Activated CD8-positive, alpha-beta memory T cell treated with anti-CD3 and anti-CD28 coated beads, Interleukin-2, amount 50 U/mL, for 24 hours (primary cell): ENCODE measurements around the gene HEATR1.

ENCODE experiments used
- DNase-seq: peaks from one replicate; pipeline ENCODE4 v3.0.0-alpha.2; 2020; ENCODE audit errors: extremely low read depth

Gene HEATR1

GRCh38 chr1:236543065-236543669, 61.1 kb downstream of the HEATR1 start:
- no peak for DNase-seq

- DNase-seq: no peak
These were observed 62.6 kb downstream of the HEATR1 start for GRCh38 chr1:236541710-236542109.

- no peak for DNase-seq
These were observed 63.4 kb downstream of the HEATR1 start for GRCh38 chr1:236540813-236541465.

- no peak for DNase-seq
These were observed 67.8 kb downstream of the HEATR1 start for GRCh38 chr1:236536540-236536939.

- DNase-seq: no peak
These were observed 68.6 kb downstream of the HEATR1 start for GRCh38 chr1:236535662-236536161.

- no peak for DNase-seq
These were observed 69.1 kb downstream of the HEATR1 start for GRCh38 chr1:236535190-236535589.

- DNase-seq: no peak
These were observed 70.1 kb downstream of the HEATR1 start for GRCh38 chr1:236534151-236534651.

GRCh38 chr1:236532850-236533249, 71.5 kb downstream of the HEATR1 start:
- no peak for DNase-seq

- DNase-seq: no peak
These were observed 73.4 kb downstream of the HEATR1 start for GRCh38 chr1:236530959-236531358.

- DNase-seq: no peak
These were observed 74.0 kb downstream of the HEATR1 start for GRCh38 chr1:236530286-236530685.

GRCh38 chr1:236526079-236526478, 78.2 kb downstream of the HEATR1 start:
- DNase-seq: no peak

GRCh38 chr1:236524895-236525184, 79.5 kb downstream of the HEATR1 start:
- no peak for DNase-seq

GRCh38 chr1:236524142-236524894, 80.0 kb downstream of the HEATR1 start:
- peak; percentile 34 for DNase-seq

GRCh38 chr1:236523704-236524141, 80.6 kb downstream of the HEATR1 start, which contains the start of gene LGALS8:
TSS of gene LGALS8 (plus strand) at chr1:236523982. CDS start at chr1:236526071, 2,089 bp downstream.
- DNase-seq: peak; percentile 76

- no peak for DNase-seq
These were observed 81.2 kb downstream of the HEATR1 start for GRCh38 chr1:236522937-236523703.

- DNase-seq: no peak
These were observed 83.8 kb downstream of the HEATR1 start for GRCh38 chr1:236520445-236521005.

GRCh38 chr1:236518322-236518721, 86.0 kb downstream of the HEATR1 start:
- DNase-seq: no peak

- no peak for DNase-seq
These were observed 87.2 kb downstream of the HEATR1 start for GRCh38 chr1:236516929-236517704.

- DNase-seq: no peak
These were observed 88.8 kb downstream of the HEATR1 start for GRCh38 chr1:236515443-236515958.

GRCh38 chr1:236514703-236515442, 89.4 kb downstream of the HEATR1 start:
- DNase-seq: no peak
